Adrenal gland (tissue), 5 donors: ENCODE results near the gene C16orf87.

Experiments
- CTCF ChIP-seq, 6 experiments: fragments of 450-650 bp in 4 of 6; fragments of 200-600 bp in 2 of 6; sonication (generic) in 1 of 6; IDR thresholded peaks; 1 replicate in 5 of 6; 2 replicates in 1 of 6; pipeline versions ENCODE4 v1.5.1 to v1.8.0; 2016 to 2021; ENCODE audit warnings: antibody characterized with exemption in 6 of 6, mild to moderate bottlenecking in 2 of 6, moderate library complexity in 1 of 6
- POLR2A ChIP-seq, 2 donors: fragments of 450-650 bp; IDR thresholded peaks; one replicate each; pipeline ENCODE4 v1.6.1; 2017; ENCODE audit warnings: antibody characterized with exemption in 2 of 2, mild to moderate bottlenecking in 2 of 2, moderate library complexity in 1 of 2
- donor health status: DM: no; HTN: no; CAD: no.

GRCh38 chr16:46845952-46846351 is 15.0 kb upstream of the C16orf87 start:
- TF ChIP-seq CTCF (IDR thresholded peaks at IDR 0.05) (no peak), POLR2A (IDR thresholded peaks at IDR 0.05) (no peak)
